Keratinocyte (primary cell): Measurements from ENCODE around the gene ETFB. TPM values are rescaled to one million over a fixed set of nuclear protein-coding genes. Genes with fewer than 3 reads are reported as not detected.

ENCODE experiments used
- DNase-seq: peaks from one replicate; pipeline ENCODE4 v3.0.0-alpha.2; 2011; ENCODE audit warnings: low read depth, missing footprints, low spot score
- FAIRE-seq: peaks from 2 replicates; lab custom pipeline; 2011; peaks lifted over from hg19 to GRCh38; lab: Jason Lieb, UNC
- H2AFZ ChIP-seq: 2 replicates; pipeline ENCODE4 v1.6.0; 2012; ENCODE audit warnings: low read length, control low read depth, inconsistent platforms; ENCODE audit not compliant: control insufficient read depth
- H3K27ac ChIP-seq: 2 replicates; pipeline ENCODE4 v1.5.1; 2011; ENCODE audit warnings: low read length; ENCODE audit not compliant: control insufficient read depth, insufficient read depth
- H3K27me3 ChIP-seq: 3 replicates; pipeline ENCODE4 v1.6.0; 2011; ENCODE audit warnings: low read length; ENCODE audit not compliant: control insufficient read depth, insufficient read depth; ENCODE audit errors: extremely low read depth
- H3K36me3 ChIP-seq, 2 experiments: 2 replicates in 1 of 2; 3 replicates in 1 of 2; pipeline ENCODE4 v1.5.1; 2011; ENCODE audit warnings: low read length in 2 of 2, mild to moderate bottlenecking in 1 of 2; ENCODE audit not compliant: control insufficient read depth in 2 of 2, insufficient read depth in 2 of 2; ENCODE audit errors: extremely low read depth in 1 of 2
- H3K4me1 ChIP-seq: 3 replicates; pipeline ENCODE4 v1.5.1; 2011; ENCODE audit warnings: low read length; ENCODE audit not compliant: control insufficient read depth, insufficient read depth; ENCODE audit errors: extremely low read depth
- H3K4me2 ChIP-seq: 3 replicates; pipeline ENCODE4 v1.6.0; 2011; ENCODE audit warnings: low read depth, low read length; ENCODE audit not compliant: control insufficient read depth, insufficient read depth; ENCODE audit errors: extremely low read depth
- H3K4me3 ChIP-seq, 3 experiments: fragments of 200-600 bp in 1 of 3; sonication (generic) in 1 of 3; 2 replicates in 2 of 3; 3 replicates in 1 of 3; pipeline ENCODE4 v1.5.1; 2011 to 2016; ENCODE audit warnings: low read length in 3 of 3, mild to moderate bottlenecking in 3 of 3, control low read depth in 2 of 3, inconsistent platforms in 1 of 3, low read depth in 1 of 3, mixed read lengths in 1 of 3, mixed run types in 1 of 3, moderate library complexity in 1 of 3; ENCODE audit not compliant: control insufficient read depth in 2 of 3, insufficient read depth in 2 of 3; ENCODE audit errors: extremely low read depth in 1 of 3
- H3K79me2 ChIP-seq: 2 replicates; pipeline ENCODE4 v1.6.0; 2012; ENCODE audit warnings: low read length; ENCODE audit not compliant: control insufficient read depth, insufficient read depth
- H3K9ac ChIP-seq: 3 replicates; pipeline ENCODE4 v1.6.0; 2011; ENCODE audit warnings: low read length; ENCODE audit not compliant: control insufficient read depth, insufficient read depth; ENCODE audit errors: extremely low read depth
- H3K9me1 ChIP-seq: 3 replicates; pipeline ENCODE4 v1.6.0; 2011; ENCODE audit warnings: low read length; ENCODE audit not compliant: control insufficient read depth, insufficient read depth; ENCODE audit errors: extremely low read depth
- H3K9me3 ChIP-seq: 2 replicates; pipeline ENCODE4 v1.5.1; 2012; ENCODE audit warnings: low read depth, low read length; ENCODE audit not compliant: control insufficient read depth
- H4K20me1 ChIP-seq: 3 replicates; pipeline ENCODE4 v1.6.0; 2011; ENCODE audit warnings: low read length; ENCODE audit not compliant: control insufficient read depth, insufficient read depth; ENCODE audit errors: extremely low read depth
- CTCF ChIP-seq, 3 experiments: IDR thresholded peaks in 1 of 3; conservative IDR thresholded peaks in 1 of 3; optimal IDR thresholded peaks in 1 of 3; 2 replicates in 2 of 3; 3 replicates in 1 of 3; pipeline versions ENCODE3 to v1.5.1; 2011; ENCODE audit warnings: low read length in 3 of 3, mild to moderate bottlenecking in 3 of 3, moderate library complexity in 2 of 3, control low read depth in 1 of 3, inconsistent platforms in 1 of 3; ENCODE audit not compliant: insufficient read depth in 2 of 3; ENCODE audit errors: extremely low read depth in 1 of 3
- EZH2 ChIP-seq: IDR thresholded peaks from one replicate; pipeline ENCODE4 v1.6.1; 2012; ENCODE audit warnings: inconsistent platforms, mild to moderate bottlenecking, low read length, moderate library complexity
- dilution Hi-C: fragments of 300-500 bp; cut with MboI; formaldehyde crosslinking; loops from one replicate; pipeline ENCODE4 v1.7.0; 2020; ENCODE audit warnings: low sequenced_read_pairs; ENCODE audit not compliant: extremely low pct_ligation_motif_present
- polyA plus RNA-seq, 5 experiments: library from polyadenylated mRNA; depleted of rRNA in 3 of 5; stranded (reverse) in 3 of 5; stranded (forward) in 1 of 5; unstranded in 1 of 5; fragments of >200 nt; gene quantifications; 1 replicate in 1 of 5; 2 replicates in 3 of 5; 3 replicates in 1 of 5; pipeline versions ENCODE4 v1.2.1 to v1.2.3, GENCODE V29; 2011 to 2012; ENCODE audit warnings: missing spikeins in 2 of 5, low read depth in 1 of 5, low replicate concordance in 1 of 5

The ETFB gene
- polyA plus RNA-seq, 1 donor (not counting 4 experiments of a cell fraction or from before 2014, with no cell fraction given) = 95.2 TPM

- no peak overlapping the region for H2AFZ ChIP-seq
- FAIRE-seq = no peak
- no peak for DNase-seq
- no peaks in the 10 kb centered on the region for H3K9me3 ChIP-seq
- H3K27ac ChIP-seq = no peak overlapping the region
- H3K36me3 ChIP-seq = no peaks in the 10 kb centered on the region
- peaks cover 9% of the 10 kb centered on the region for H3K27me3 ChIP-seq
- H3K4me1 ChIP-seq = no peaks in the 10 kb centered on the region
- H3K9ac ChIP-seq = no peak overlapping the region
- no peaks in the 10 kb centered on the region for H3K9me1 ChIP-seq
- H3K4me3 ChIP-seq = no peak overlapping the region
- H4K20me1 ChIP-seq = no peaks in the 10 kb centered on the region
- dilution Hi-C loops = no loop called here
- H3K4me2 ChIP-seq = no peak overlapping the region
- H3K79me2 ChIP-seq = no peaks in the 10 kb centered on the region
- TF ChIP-seq EZH2 (no peak), CTCF (optimal IDR thresholded peaks at IDR 0.05 in 1 of 3, IDR thresholded peaks at IDR 0.05 in 1 of 3, conservative IDR thresholded peaks at IDR 0.05 in 1 of 3; ENCODE audit: extremely low read depth in 1 of 3, insufficient read depth in 2 of 3, low read length in 3 of 3) (no peak)
These were observed 34.5 kb downstream of the ETFB start for GRCh38 chr19:51331716-51332115.

- Histone ChIP-seq H3K9me1 (no peaks in the 10 kb centered on the region), H3K9ac (no peak overlapping the region), H3K4me3 (no peak overlapping the region), H3K36me3 (no peaks in the 10 kb centered on the region), H3K27me3 (peaks cover 10% of the 10 kb centered on the region), H3K9me3 (no peaks in the 10 kb centered on the region), H3K4me1 (no peaks in the 10 kb centered on the region), H3K4me2 (no peak overlapping the region), H4K20me1 (no peaks in the 10 kb centered on the region), H3K27ac (no peak overlapping the region), H3K79me2 (no peaks in the 10 kb centered on the region), H2AFZ (no peak overlapping the region)
- no peak for DNase-seq
- no peak for FAIRE-seq
- TF ChIP-seq EZH2 (no peak), CTCF (optimal IDR thresholded peaks at IDR 0.05 in 1 of 3, IDR thresholded peaks at IDR 0.05 in 1 of 3, conservative IDR thresholded peaks at IDR 0.05 in 1 of 3; ENCODE audit: extremely low read depth in 1 of 3, insufficient read depth in 2 of 3, low read length in 3 of 3) (no peak)
- dilution Hi-C loops = no loop called here
These were observed 35.0 kb downstream of the ETFB start for GRCh38 chr19:51331193-51331592.
